ENCODE results near the gene PCSK5.
"Not testable (repeated sequence)": the region's sequence is repeated elsewhere in the genome, so short reads cannot be mapped to it uniquely, and the experiment has no call there.

PCSK5 gene

GRCh38 chr9:75889977-75890471 is 449 bp upstream of the PCSK5 start:
- DNase-seq (ENCODE audit: low read depth, low spot score) = no peak

GRCh38 chr9:75891277-75891741 is 836 bp downstream of the PCSK5 start:
- DNase-seq (ENCODE audit: low read depth, low spot score) = peak; percentile 4

- DNase-seq (ENCODE audit: low read depth, low spot score) = no peak
Observed at GRCh38 chr9:75891771-75892215, 1.3 kb downstream of the PCSK5 start.

GRCh38 chr9:75892216-75892911 is 1.9 kb downstream of the PCSK5 start:
- peak; percentile 3 for DNase-seq (ENCODE audit: low read depth, low spot score)

- DNase-seq (ENCODE audit: low read depth, low spot score) = no peak
Observed at GRCh38 chr9:75893106-75893505, 2.6 kb downstream of the PCSK5 start.

GRCh38 chr9:75894566-75894965 is 4.1 kb downstream of the PCSK5 start:
- no peak for DNase-seq (ENCODE audit: low read depth, low spot score)

- no peak for DNase-seq (ENCODE audit: low read depth, low spot score)
Observed at GRCh38 chr9:75895112-75895511, 4.6 kb downstream of the PCSK5 start.

GRCh38 chr9:75896193-75896592 is 5.7 kb downstream of the PCSK5 start:
- no peak for DNase-seq (ENCODE audit: low read depth, low spot score)

GRCh38 chr9:75900893-75901524 is 10.5 kb downstream of the PCSK5 start:
- DNase-seq (ENCODE audit: low read depth, low spot score) = not testable (repeated sequence)

- no peak for DNase-seq (ENCODE audit: low read depth, low spot score)
Observed at GRCh38 chr9:75903785-75904360, 13.4 kb downstream of the PCSK5 start.

- DNase-seq (ENCODE audit: low read depth, low spot score) = no peak
Observed at GRCh38 chr9:75904364-75904763, 13.9 kb downstream of the PCSK5 start.

GRCh38 chr9:75906531-75906930 is 16.1 kb downstream of the PCSK5 start:
- no peak for DNase-seq (ENCODE audit: low read depth, low spot score)

GRCh38 chr9:75907329-75907728 is 16.9 kb downstream of the PCSK5 start:
- no peak for DNase-seq (ENCODE audit: low read depth, low spot score)

- no peak for DNase-seq (ENCODE audit: low read depth, low spot score)
Observed at GRCh38 chr9:75907923-75908322, 17.4 kb downstream of the PCSK5 start.

- DNase-seq (ENCODE audit: low read depth, low spot score) = no peak
Observed at GRCh38 chr9:75909776-75910175, 19.3 kb downstream of the PCSK5 start.

- DNase-seq (ENCODE audit: low read depth, low spot score) = no peak
Observed at GRCh38 chr9:75910731-75911130, 20.3 kb downstream of the PCSK5 start.

- DNase-seq (ENCODE audit: low read depth, low spot score) = no peak
Observed at GRCh38 chr9:75911390-75911789, 20.9 kb downstream of the PCSK5 start.

- DNase-seq (ENCODE audit: low read depth, low spot score) = no peak
Observed at GRCh38 chr9:75912951-75913350, 22.5 kb downstream of the PCSK5 start.

GRCh38 chr9:75914002-75914401 is 23.5 kb downstream of the PCSK5 start:
- no peak for DNase-seq (ENCODE audit: low read depth, low spot score)

- no peak for DNase-seq (ENCODE audit: low read depth, low spot score)
Observed at GRCh38 chr9:75914883-75915452, 24.5 kb downstream of the PCSK5 start.

GRCh38 chr9:75918154-75918553 is 27.7 kb downstream of the PCSK5 start:
- DNase-seq (ENCODE audit: low read depth, low spot score) = no peak

- no peak for DNase-seq (ENCODE audit: low read depth, low spot score)
Observed at GRCh38 chr9:75918909-75919308, 28.4 kb downstream of the PCSK5 start.

All from activated naive CD8-positive, alpha-beta T cell treated with anti-CD3 and anti-CD28 coated beads, Interleukin-2, amount 50 U/mL, for 16 hours (primary cell).